Small intestine (tissue), 7 donors: ENCODE results near the gene CEP97. TPM values are rescaled to one million over a fixed set of nuclear protein-coding genes. Genes with fewer than 3 reads are reported as not detected.
A peak's percentile ranks its signal among the peaks of the same experiment; 100 is the strongest.
"Not testable (repeated sequence)": the region's sequence is repeated elsewhere in the genome, so short reads cannot be mapped to it uniquely, and the experiment has no call there.

ENCODE experiments used
- DNase-seq, 2 donors: peaks; one replicate each; pipeline versions ENCODE4 v3.0.0 to v3.0.0-alpha.2; 2013
- FAIRE-seq: peaks from 2 replicates; lab custom pipeline; 2012; peaks lifted over from hg19 to GRCh38; lab: Jason Lieb, UNC
- H3K27ac ChIP-seq, 3 donors: one replicate each; pipeline ENCODE4 v1.5.1; 2013; ENCODE audit warnings: low read length in 2 of 3, mild to moderate bottlenecking in 2 of 3, control low read depth in 1 of 3, inconsistent platforms in 1 of 3, low read depth in 1 of 3, moderate library complexity in 1 of 3
- H3K27me3 ChIP-seq, 3 donors: one replicate each; pipeline ENCODE4 v1.6.1; 2013; ENCODE audit warnings: low read length in 3 of 3, inconsistent platforms in 1 of 3; ENCODE audit not compliant: control insufficient read depth in 3 of 3, insufficient read depth in 3 of 3
- H3K36me3 ChIP-seq, 3 donors: one replicate each; pipeline ENCODE4 v1.6.1; 2013; ENCODE audit warnings: low read length in 3 of 3, inconsistent platforms in 1 of 3, low read depth in 1 of 3, mild to moderate bottlenecking in 1 of 3, moderate library complexity in 1 of 3; ENCODE audit not compliant: control insufficient read depth in 3 of 3, insufficient read depth in 2 of 3
- H3K4me1 ChIP-seq, 3 donors: one replicate each; pipeline ENCODE4 v1.6.1; 2013; ENCODE audit warnings: low read length in 2 of 3, inconsistent platforms in 1 of 3, low read depth in 1 of 3, mild to moderate bottlenecking in 1 of 3, moderate library complexity in 1 of 3; ENCODE audit not compliant: control insufficient read depth in 3 of 3, insufficient read depth in 2 of 3
- H3K4me3 ChIP-seq, 3 donors: one replicate each; pipeline ENCODE4 v1.5.1; 2013; ENCODE audit warnings: low read length in 3 of 3, control low read depth in 1 of 3, inconsistent platforms in 1 of 3, low read depth in 1 of 3, mild to moderate bottlenecking in 1 of 3, moderate library complexity in 1 of 3
- H3K9me3 ChIP-seq, 2 donors: one replicate each; pipeline ENCODE4 v1.6.1; 2013; ENCODE audit warnings: low read depth in 1 of 2, low read length in 1 of 2; ENCODE audit not compliant: control insufficient read depth in 2 of 2, insufficient read depth in 1 of 2
- WGBS, 3 donors: extraction: QIAGEN DNeasy Blood & Tissue Kit; methylation state at CpG; one replicate each; pipeline ENCODE4 v1.1.7; 2013; 5-methylcytosine and 5-hydroxymethylcytosine counted together
- polyA plus RNA-seq, 4 donors: library from polyadenylated mRNA; stranded (reverse) in 3 of 4; unstranded in 1 of 4; fragments of 200-250 nt in 3 of 4; fragments of 120-200 nt in 1 of 4; gene quantifications; one replicate each; pipeline versions ENCODE4 v1.2.1 to v1.2.3, GENCODE V29; 2013
- donor health status: healthy with polysubstance abuse.
- donor health status: control.
- donor health status: control.
- donor health status: Bipolar disorder and iron deficiency.
- donor health status: healthy.

CEP97 gene
- polyA plus RNA-seq, 4 donors: 0.27 to 4.2 (median 1.6) TPM

GRCh38 chr3:101680466-101680865 lies 43.9 kb upstream of the CEP97 start:
- whole genome bisulfite sequencing, 3 donors: 93 to 98% (median 95%) methylated on average over 4 of the region's 4 CpGs
- Histone ChIP-seq H3K9me3 (no peaks in the 10 kb centered on the region), H3K36me3 (peaks cover 7 to 45% (median 10%) of the 10 kb centered on the region in 3 donors)

DNA sequence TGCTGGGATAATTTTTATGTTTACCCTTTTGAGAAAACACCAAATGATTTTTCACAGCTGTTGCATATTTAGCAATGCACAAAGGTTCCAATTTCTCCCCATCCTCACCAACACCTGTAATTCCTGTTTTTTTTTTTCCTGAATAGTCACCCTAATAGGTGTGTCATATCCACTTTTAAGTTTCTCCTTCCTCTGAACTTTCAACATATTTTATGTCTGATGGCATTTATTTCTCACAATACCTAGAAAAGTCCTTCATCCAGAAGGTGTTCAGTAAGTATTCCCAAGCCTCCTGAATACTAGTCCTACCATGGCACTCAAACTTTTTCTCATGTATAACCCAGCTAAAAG lies 39.4 kb upstream of the CEP97 start:
- DNase-seq: no peak
- peaks cover 2 to 11% (median 8%) of the 10 kb centered on the region in 3 donors for H3K4me1 ChIP-seq
- no peaks in the 10 kb centered on the region for H3K9me3 ChIP-seq
- no peaks in the 10 kb centered on the region for H3K27me3 ChIP-seq
- peak overlapping the region in 1 of 3 donors; percentile 84 for H3K27ac ChIP-seq
- no peak for FAIRE-seq
- H3K36me3 ChIP-seq: peaks cover 7 to 32% (median 10%) of the 10 kb centered on the region in 3 donors
- peak overlapping the region in 2 of 3 donors; percentile 47 to 76 for H3K4me3 ChIP-seq

More at GRCh38 chr3:101680466-101680865, 43.9 kb upstream of the CEP97 start:
- Histone ChIP-seq H3K27me3 (no peaks in the 10 kb centered on the region), H3K4me1 (peaks cover 4 to 21% (median 5%) of the 10 kb centered on the region in 3 donors), H3K4me3 (no peak overlapping the region), H3K27ac (no peak overlapping the region)
- DNase-seq (no peak), FAIRE-seq (no peak)

DNA sequence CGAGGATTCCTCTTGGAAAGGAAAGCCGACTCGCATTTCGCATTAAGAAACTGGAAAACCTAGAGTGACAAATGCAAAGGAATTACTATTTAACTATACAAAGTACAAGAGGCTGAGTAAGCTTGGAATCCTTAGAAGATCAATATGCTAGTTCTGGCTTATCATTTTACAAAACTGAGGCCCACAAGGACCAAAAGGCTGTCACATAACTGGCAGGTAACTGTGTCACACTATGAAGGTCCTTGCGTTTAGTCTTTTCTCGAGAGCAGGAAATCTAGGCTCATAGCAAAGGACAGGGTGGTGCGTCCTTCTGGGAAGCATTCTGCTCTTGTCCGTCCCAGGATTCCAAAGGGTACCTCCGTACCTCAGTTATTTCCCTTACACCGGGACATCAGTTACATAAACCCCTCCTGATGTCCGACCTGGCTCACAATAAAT lies 38.5 kb upstream of the CEP97 start:
- no peaks in the 10 kb centered on the region for H3K27me3 ChIP-seq
- 1 to 2% (median 1%) methylated on average over 11 of the region's 11 CpGs for WGBS, 3 donors
- H3K36me3 ChIP-seq: peaks cover 7 to 26% (median 10%) of the 10 kb centered on the region in 3 donors
- DNase-seq: no peak
- peak overlapping the region; percentile 47 to 76 (median 72) for H3K4me3 ChIP-seq
- peak overlapping the region; percentile 71 to 94 (median 84) for H3K27ac ChIP-seq
- no peaks in the 10 kb centered on the region for H3K9me3 ChIP-seq
- peaks cover 2 to 11% (median 8%) of the 10 kb centered on the region in 3 donors for H3K4me1 ChIP-seq
- no peak for FAIRE-seq

DNA sequence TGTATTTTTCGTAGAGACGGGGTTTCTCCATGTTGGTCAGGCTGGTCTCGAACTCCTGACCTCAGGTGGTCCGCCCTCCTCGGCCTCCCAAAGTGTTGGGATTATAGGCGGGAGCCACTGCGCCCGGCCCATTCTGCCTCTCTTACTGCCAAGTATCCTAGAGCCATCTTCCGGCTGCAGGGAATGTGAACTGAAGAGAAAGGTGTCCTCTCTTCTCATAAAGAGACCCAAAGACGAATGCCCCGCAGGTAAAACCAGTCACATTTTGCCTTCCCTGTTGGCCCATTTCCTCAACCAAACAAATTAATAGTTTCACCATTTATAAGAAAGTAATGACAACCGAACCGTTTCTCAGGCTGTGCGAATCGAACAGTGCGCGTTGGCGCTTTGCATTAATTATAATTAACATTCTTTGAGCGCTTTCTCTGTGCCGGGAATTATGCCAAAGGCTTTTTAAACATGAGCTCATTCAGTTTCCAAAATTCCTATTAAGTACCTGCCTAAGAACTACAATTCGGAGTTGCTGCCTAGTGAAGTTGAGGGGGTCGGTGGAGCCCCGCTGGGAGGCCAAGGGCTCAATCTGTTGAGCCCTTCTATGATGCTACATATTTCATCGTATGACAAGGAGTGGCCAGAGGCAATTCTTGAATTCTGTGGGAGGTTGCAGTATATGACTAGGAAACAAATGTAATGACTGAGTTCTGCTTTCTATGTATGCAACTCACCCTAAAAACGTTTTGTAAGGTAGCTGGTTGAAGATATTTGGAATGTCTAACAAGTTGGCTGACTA lies 37.1 kb upstream of the CEP97 start:
- Histone ChIP-seq H3K9me3 (no peaks in the 10 kb centered on the region), H3K27ac (peak overlapping the region; percentile 71 to 94 (median 84)), H3K36me3 (peaks cover 2 to 16% (median 2%) of the 10 kb centered on the region in 3 donors), H3K4me1 (peaks cover 2 to 11% (median 8%) of the 10 kb centered on the region in 3 donors), H3K27me3 (no peaks in the 10 kb centered on the region), H3K4me3 (peak overlapping the region in 2 of 3 donors; percentile 47 to 76)
- FAIRE-seq (no peak), DNase-seq (peak in 1 of 2 donors; percentile 25)
- WGBS, 3 donors: 38 to 50% (median 44%) methylated on average over 25 of the region's 25 CpGs

- 92 to 94% (median 92%) methylated on average over 2 of the region's 2 CpGs for WGBS, 3 donors
- FAIRE-seq: no peak
Observed at GRCh38 chr3:101689286-101689685, 35.1 kb upstream of the CEP97 start.

DNA sequence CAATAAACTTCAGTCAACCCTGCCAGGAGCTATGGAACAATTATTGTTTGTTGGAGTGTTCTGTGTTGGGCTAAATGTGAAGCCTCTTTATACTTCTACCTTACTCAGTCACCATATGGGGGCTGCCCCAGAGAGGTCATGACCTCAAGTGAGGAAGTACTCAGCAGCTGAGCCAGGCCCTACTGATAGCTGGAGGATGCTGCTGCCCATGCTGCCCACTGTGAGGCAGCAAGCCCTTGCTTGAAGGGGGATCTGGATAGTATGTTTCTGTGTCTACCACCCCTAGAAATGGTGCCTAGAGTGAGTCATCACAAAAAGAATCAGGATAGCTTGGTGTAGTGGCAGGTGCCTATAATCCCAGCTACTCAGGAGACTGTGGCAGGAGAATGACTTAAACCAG lies 33.4 kb upstream of the CEP97 start:
- Histone ChIP-seq H3K4me1 (peaks cover 0 to 3% (median 0%) of the 10 kb centered on the region in 3 donors), H3K4me3 (no peak overlapping the region)
- no peak for FAIRE-seq

More at GRCh38 chr3:101689286-101689685, 35.1 kb upstream of the CEP97 start:
- DNase-seq: no peak
- H3K36me3 ChIP-seq: peaks cover 0 to 6% (median 2%) of the 10 kb centered on the region in 3 donors
- H3K27ac ChIP-seq: no peak overlapping the region
- H3K9me3 ChIP-seq: no peaks in the 10 kb centered on the region
- no peak overlapping the region for H3K4me3 ChIP-seq
- peaks cover 2 to 9% (median 3%) of the 10 kb centered on the region in 3 donors for H3K4me1 ChIP-seq
- no peaks in the 10 kb centered on the region for H3K27me3 ChIP-seq

GRCh38 chr3:101691685-101692671 lies 32.4 kb upstream of the CEP97 start:
- WGBS, 3 donors: 74 to 91% (median 81%) methylated on average over 10 to 14 of the region's 15 CpGs
- FAIRE-seq: not testable (repeated sequence)

More for the DNA sequence above, 33.4 kb upstream of the CEP97 start:
- no peaks in the 10 kb centered on the region for H3K9me3 ChIP-seq
- no peaks in the 10 kb centered on the region for H3K27me3 ChIP-seq
- DNase-seq: no peak
- no peak overlapping the region for H3K27ac ChIP-seq
- no peaks in the 10 kb centered on the region for H3K36me3 ChIP-seq

GRCh38 chr3:101693540-101693939 lies 30.9 kb upstream of the CEP97 start:
- not testable (repeated sequence) for H3K27ac ChIP-seq, H3K9me3 ChIP-seq, H3K4me1 ChIP-seq, H3K27me3 ChIP-seq, FAIRE-seq, H3K4me3 ChIP-seq, H3K36me3 ChIP-seq
- 75 to 84% (median 79%) methylated on average over 11 to 13 of the region's 13 CpGs for WGBS, 3 donors
- DNase-seq: peak in 1 of 2 donors; percentile 36

More at GRCh38 chr3:101691685-101692671, 32.4 kb upstream of the CEP97 start:
- H3K4me3 ChIP-seq, H3K9me3 ChIP-seq, H3K36me3 ChIP-seq, DNase-seq, H3K4me1 ChIP-seq, H3K27ac ChIP-seq, H3K27me3 ChIP-seq: not testable (repeated sequence)
